Measurements from ENCODE around the gene FHOD3. TPM values are rescaled to one million over a fixed set of nuclear protein-coding genes. Genes with fewer than 3 reads are reported as not detected.

FHOD3 gene
- total and polyA plus RNA-seq, 9 of the 15 experiments (the other 6 are each of a cell fraction or from before 2014, with no cell fraction given), result 0.11 TPM; not detected in 8

GRCh38 chr18:36408606-36409005, 111.1 kb downstream of the FHOD3 start:
- no peaks in the 10 kb centered on the region for H3K9me1 ChIP-seq (ENCODE audit: control insufficient read depth, insufficient read depth, low read length)
- H4K20me1 ChIP-seq (replicated peaks; ENCODE audit: control insufficient read depth, insufficient read depth, low read length), result no peaks in the 10 kb centered on the region
- no peaks in the 10 kb centered on the region for H3K9me3 ChIP-seq (replicated peaks; ENCODE audit: control insufficient read depth, insufficient read depth, low read depth, low read length)
- H3K27ac ChIP-seq (ENCODE audit: extremely low read depth, low read depth, low read length), result no peak overlapping the region
- no peaks in the 10 kb centered on the region for H3K36me3 ChIP-seq (ENCODE audit: control insufficient read depth, insufficient read depth, low read length)
- intact Hi-C loops (cut with micrococcal nuclease), result no loop called here
- peaks cover 0 to 11% of the 10 kb centered on the region in 2 experiments; a peak in 1 of 5 replicates for H3K27me3 ChIP-seq (ENCODE audit: control insufficient read depth in 2 of 2, insufficient read depth in 2 of 2, low read length in 2 of 2)
- no peak overlapping the region for H3K4me3 ChIP-seq
- H3K4me2 ChIP-seq (ENCODE audit: insufficient read depth, low read length), result no peak overlapping the region
- H3K79me2 ChIP-seq (ENCODE audit: control insufficient read depth, insufficient read depth, low read length), result no peaks in the 10 kb centered on the region
- no peak overlapping the region for H3K9ac ChIP-seq (ENCODE audit: insufficient read depth in 1 of 2, low read depth in 2 of 2, low read length in 2 of 2)
- in situ Hi-C loops (cut with MboI), result no loop called here
- no peak for ATAC-seq
- no peaks in the 10 kb centered on the region for H3K4me1 ChIP-seq (replicated peaks in 1 of 2; ENCODE audit: control insufficient read depth in 2 of 2, insufficient read depth in 2 of 2, low read length in 2 of 2)
- no peak for FAIRE-seq
- BruUV-seq (replicated peaks), result no TSS peak
- POLR2A ChIA-PET, result interaction anchor here (1.1 kb wide), 1 partner anchor 10 kb away, joined by 3 read pairs; no protein-coding TSS in a partner anchor
- DNase-seq (ENCODE audit: extremely low read depth in 1 of 4, low spot score in 3 of 4), result no peak
- CTCF ChIA-PET (ENCODE audit: low intra/inter-chr PET ratio), result no interaction called here
- no peak overlapping the region for H2AFZ ChIP-seq (ENCODE audit: low read depth, low read length)
- WGBS (ENCODE audit: insufficient coverage, low coverage, missing lambda C conversion rate), result 7% methylated on average over 5 of the region's 5 CpGs
- no peak for TF ChIP-seq SRSF9 (IDR thresholded peaks at IDR 0.05; ENCODE audit: borderline replicate concordance, low read depth, low read length)
- TF ChIP-seq NR2F6 (CRISPR knock-in tag; IDR thresholded peaks at IDR 0.05), result no peak
- no peak for TF ChIP-seq SIN3A (IDR thresholded peaks at IDR 0.05; ENCODE audit: borderline replicate concordance in 2 of 2, control insufficient read depth in 1 of 2, low read depth in 2 of 2, low read length in 2 of 2)
- no peak for TF ChIP-seq MECOM (CRISPR knock-in tag; IDR thresholded peaks at IDR 0.05)
- TF ChIP-seq BCLAF1 (IDR thresholded peaks at IDR 0.05; ENCODE audit: borderline replicate concordance in 1 of 2, control insufficient read depth in 1 of 2, low read depth in 2 of 2, low read length in 1 of 2), result no peak
- no peak for TF ChIP-seq GMEB1 (CRISPR knock-in tag; IDR thresholded peaks at IDR 0.05)

Data from K562 (cell line).